ENCODE data around the gene ATP6V0A1. TPM values are rescaled to one million over a fixed set of nuclear protein-coding genes. Genes with fewer than 3 reads are reported as not detected.

Gene ATP6V0A1
- 19.4 and 23.2 TPM in 2 replicates for total RNA-seq

GRCh38 chr17:42458497-42459255 lies at the start of gene ATP6V0A1:
Gene ATP6V0A1 (plus strand): TSS chr17:42458878. CDS start chr17:42460895, 2,017 bp downstream.

GRCh38 chr17:42422958-42423712 lies 35.5 kb upstream of the ATP6V0A1 start, which contains the start of gene CAVIN1:
Gene CAVIN1 (minus strand): TSS chr17:42423256. CDS start chr17:42423097, 159 bp downstream.

GRCh38 chr17:42536048-42536371 lies 77.3 kb downstream of the ATP6V0A1 start, which contains the start of gene NAGLU:
Gene NAGLU (plus strand): TSS chr17:42536241. CDS start chr17:42536273, 32 bp downstream.

GRCh38 chr17:42552736-42553135 lies 94.1 kb downstream of the ATP6V0A1 start, which contains the start of gene HSD17B1:
Gene HSD17B1 (plus strand): TSS chr17:42552923. CDS start chr17:42552934, 11 bp downstream.

GRCh38 chr17:42561897-42562387 lies 103.3 kb downstream of the ATP6V0A1 start, which contains the start of gene COASY:
Gene COASY (plus strand): TSS chr17:42562148. CDS start chr17:42562623, 475 bp downstream.

GRCh38 chr17:42566883-42567573 lies 108.3 kb downstream of the ATP6V0A1 start, which contains the start of gene MLX:
Gene MLX (plus strand): TSS chr17:42567100. CDS start chr17:42567125, 25 bp downstream.

Other genes with a start within 250 kb of the ATP6V0A1 start
- 19.6 and 20.9 TPM in 2 replicates for gene STAT5B, start 182.5 kb upstream of the ATP6V0A1 start, total RNA-seq
- 28.2 and 31.7 TPM in 2 replicates for gene STAT5A, start 170.4 kb upstream of the ATP6V0A1 start, total RNA-seq
- gene STAT3, start 70.4 kb upstream of the ATP6V0A1 start, total RNA-seq = 110 and 130 TPM in 2 replicates
- 510 and 922 TPM in 2 replicates for gene CAVIN1, start 35.6 kb upstream of the ATP6V0A1 start, total RNA-seq
- gene NAGLU, start 77.4 kb downstream of the ATP6V0A1 start, total RNA-seq = 60.7 and 96.4 TPM in 2 replicates
- 4.0 and 4.9 TPM in 2 replicates for gene HSD17B1, start 94.0 kb downstream of the ATP6V0A1 start, total RNA-seq
- 28.9 and 30.2 TPM in 2 replicates for gene COASY, start 103.3 kb downstream of the ATP6V0A1 start, total RNA-seq
- gene MLX, start 108.2 kb downstream of the ATP6V0A1 start, total RNA-seq = 32.6 and 34.0 TPM in 2 replicates
- 1.9 and 2.5 TPM in 2 replicates for gene PSMC3IP, start 118.9 kb downstream of the ATP6V0A1 start, total RNA-seq
- 38.4 and 42.7 TPM in 2 replicates for gene RETREG3, start 150.5 kb downstream of the ATP6V0A1 start, total RNA-seq
- gene TUBG1, start 150.8 kb downstream of the ATP6V0A1 start, total RNA-seq = 21.0 and 35.8 TPM in 2 replicates
- 17.1 and 17.2 TPM in 2 replicates for gene TUBG2, start 200.4 kb downstream of the ATP6V0A1 start, total RNA-seq
- gene PLEKHH3, start 218.1 kb downstream of the ATP6V0A1 start, total RNA-seq = 40.7 and 42.5 TPM in 2 replicates
- gene CCR10, start 223.0 kb downstream of the ATP6V0A1 start, total RNA-seq = 2.8 and 3.4 TPM in 2 replicates
- gene CNTNAP1, start 223.7 kb downstream of the ATP6V0A1 start, total RNA-seq = 32.9 and 37.9 TPM in 2 replicates